GM10248 (cell line): ENCODE measurements around the gene CDC42EP1.
"Not testable (repeated sequence)": the region's sequence is repeated elsewhere in the genome, so short reads cannot be mapped to it uniquely, and the experiment has no call there.

Experiments
- CTCF ChIA-PET: fragments of 300-600 bp; sonication (Branson Sonifier 250); formaldehyde crosslinking; extraction: SDS; loops from one replicate; lab custom pipeline; 2021; ENCODE audit warnings: antibody characterized with exemption; lab: Yijun Ruan, JAX
- POLR2A ChIA-PET: fragments of 350-650 bp; sonication (Branson Sonifier 250); formaldehyde crosslinking; extraction: SDS; loops from one replicate; lab custom pipeline; 2020; ENCODE audit warnings: antibody characterized with exemption; lab: Yijun Ruan, JAX
- DNase-seq: peaks from one replicate; pipeline ENCODE4 v3.0.0; 2012; ENCODE audit errors: extremely low spot score
- CTCF ChIP-seq: IDR thresholded peaks from 2 replicates; pipeline ENCODE4 v1.5.1; 2012; ENCODE audit warnings: mild to moderate bottlenecking, low read depth; ENCODE audit errors: extremely low read depth, missing control alignments, control extremely low read depth

The CDC42EP1 gene

GRCh38 chr22:37534445-37534844, 25.8 kb upstream of the CDC42EP1 start:
- ChIA-PET CTCF (interaction anchor here (2.1 kb wide), 1 partner anchor 58 kb away, joined by 5 read pairs; no protein-coding TSS in a partner anchor), POLR2A (interaction anchor here (0.6 kb wide), 1 partner anchor 423 kb away, joined by 6 read pairs; no protein-coding TSS in a partner anchor)
- TF ChIP-seq CTCF = no peak
- no peak for DNase-seq

GRCh38 chr22:37535159-37535558, 25.1 kb upstream of the CDC42EP1 start:
- DNase-seq = no peak
- ChIA-PET POLR2A (no interaction called here), CTCF (no interaction called here)
- TF ChIP-seq CTCF = no peak

GRCh38 chr22:37538590-37539357, 21.5 kb upstream of the CDC42EP1 start:
- peak; percentile 94 for DNase-seq
- POLR2A ChIA-PET = no interaction called here
- TF ChIP-seq CTCF = peak; percentile 98
- CTCF ChIA-PET = interaction anchor here (0.7 to 16.8 kb wide), 15 partner anchors 10 to 141 kb away, joined by 3 to 584 read pairs (median 8); partner anchors contain the start of genes CDC42EP1 and GGA1

GRCh38 chr22:37539790-37540189, 20.5 kb upstream of the CDC42EP1 start:
- POLR2A ChIA-PET, DNase-seq: not testable (repeated sequence)
- CTCF ChIA-PET = interaction anchor here (0.9 to 16.8 kb wide), 16 partner anchors 10 to 215 kb away, joined by 3 to 584 read pairs (median 8); partner anchors contain the start of genes CDC42EP1 and GGA1

- CTCF ChIA-PET = interaction anchor here (1.1 to 16.8 kb wide), 5 partner anchors 10 to 70 kb away, joined by 3 to 584 read pairs (median 29); partner anchors contain the start of genes CDC42EP1 and GGA1
- DNase-seq, POLR2A ChIA-PET: not testable (repeated sequence)
Observed at GRCh38 chr22:37542416-37542815, 17.9 kb upstream of the CDC42EP1 start.

- ChIA-PET POLR2A (no interaction called here), CTCF (interaction anchor here (1.1 to 16.8 kb wide), 3 partner anchors 22 to 71 kb away, joined by 3 to 584 read pairs (median 209); partner anchors contain the start of gene CDC42EP1)
- DNase-seq = no peak
- no peak for TF ChIP-seq CTCF
Observed at GRCh38 chr22:37542959-37543358, 17.3 kb upstream of the CDC42EP1 start.

- DNase-seq = peak; percentile 76
- POLR2A ChIA-PET = no interaction called here
- CTCF ChIA-PET = interaction anchor here (0.7 to 16.8 kb wide), 8 partner anchors 20 to 97 kb away, joined by 3 to 584 read pairs (median 4); partner anchors contain the start of genes CDC42EP1 and LGALS2
- peak; percentile 72 for TF ChIP-seq CTCF
Observed at GRCh38 chr22:37544955-37545702, 15.2 kb upstream of the CDC42EP1 start.
